ENCODE measurements around the gene TM2D1. TPM values are rescaled to one million over a fixed set of nuclear protein-coding genes. Genes with fewer than 3 reads are reported as not detected.

TM2D1 gene
- total and polyA plus RNA-seq, 9 of the 15 experiments (the other 6 are each of a cell fraction or from before 2014, with no cell fraction given) = 24.5 to 65.2 (median 47.7) TPM

GRCh38 chr1:61724813-61725694 is at the start of gene TM2D1 (continued):
- TF ChIP-seq ATF6 (CRISPR knock-in tag; IDR thresholded peaks at IDR 0.05) = no peak
- TF ChIP-seq NBN (IDR thresholded peaks at IDR 0.05; ENCODE audit: low read depth) = peak; percentile 68; the same call in 1 of the 2 replicates
- TF ChIP-seq ZNF311 (CRISPR knock-in tag; IDR thresholded peaks at IDR 0.05) = no peak
- TF ChIP-seq TAF1 (IDR thresholded peaks at IDR 0.05; ENCODE audit: control insufficient read depth, extremely low read depth, insufficient read depth, low read length, severe bottlenecking) = peak; percentile 99
- TF ChIP-seq ZKSCAN1 (IDR thresholded peaks at IDR 0.05; ENCODE audit: low read depth, low read length) = peak; percentile 21; the same call in 1 of the 2 replicates
- no peak for TF ChIP-seq KLF10 (CRISPR knock-in tag; IDR thresholded peaks at IDR 0.05)
- no peak; the same call in 1 of the 2 replicates for TF ChIP-seq ELF4 (CRISPR knock-in tag; IDR thresholded peaks at IDR 0.05)
- TF ChIP-seq BHLHE40 (IDR thresholded peaks at IDR 0.05; ENCODE audit: low read length) = 0 out of 2 replicates have a peak, but pooled peaks have one; percentile 9
- TF ChIP-seq BCL6 (CRISPR knock-in tag; IDR thresholded peaks at IDR 0.05) = no peak
- TF ChIP-seq GMEB1 (CRISPR knock-in tag; IDR thresholded peaks at IDR 0.05) = no peak
- TF ChIP-seq BMI1 (IDR thresholded peaks at IDR 0.05; ENCODE audit: low read length) = no peak
- TF ChIP-seq STAT6 (CRISPR knock-in tag; IDR thresholded peaks at IDR 0.05) = peak; percentile 82; the same call in 1 of the 2 replicates
- no peak for TF ChIP-seq MECOM (CRISPR knock-in tag; IDR thresholded peaks at IDR 0.05)
- no peak for TF ChIP-seq ZNF699 (CRISPR knock-in tag; IDR thresholded peaks at IDR 0.05; ENCODE audit: insufficient replicate concordance)
- TF ChIP-seq RFX5 (IDR thresholded peaks at IDR 0.05; ENCODE audit: low read depth, low read length) = no peak
- TF ChIP-seq ZNF3 (CRISPR knock-in tag; IDR thresholded peaks at IDR 0.05) = no peak
- TF ChIP-seq ZBTB33 (CRISPR knock-in tag; IDR thresholded peaks at IDR 0.05) = no peak; the same call in 1 of the 2 replicates
- no peak for TF ChIP-seq SREBF1 (IDR thresholded peaks at IDR 0.05; ENCODE audit: borderline replicate concordance, low read depth, low read length)
- TF ChIP-seq SNIP1 (IDR thresholded peaks at IDR 0.05; ENCODE audit: low read depth) = peak; percentile 70; the same call in 1 of the 2 replicates
- peak; percentile 40; the same call in 1 of the 2 replicates for TF ChIP-seq NFE2 (IDR thresholded peaks at IDR 0.05; ENCODE audit: low read depth)

Data from K562 (cell line).